HEK293T (cell line): Measurements from ENCODE around the gene USP32.
"Not testable (repeated sequence)": the region's sequence is repeated elsewhere in the genome, so short reads cannot be mapped to it uniquely, and the experiment has no call there.

ENCODE experiments used
- CTCF ChIA-PET: fragments of 350-600 bp; formaldehyde crosslinking; extraction: SDS; loops from one replicate; lab custom pipeline; 2021; ENCODE audit warnings: antibody characterized with exemption, inconsistent platforms; lab: Yijun Ruan, JAX
- POLR2A ChIA-PET: fragments of 350-600 bp; formaldehyde crosslinking; extraction: SDS; loops from one replicate; lab custom pipeline; 2020; ENCODE audit warnings: antibody characterized with exemption, inconsistent platforms; lab: Yijun Ruan, JAX
- DNase-seq: peaks from one replicate; pipeline ENCODE4 v3.0.0; 2012; ENCODE audit warnings: mixed read lengths; ENCODE audit errors: extremely low spot score
- ARNT ChIP-seq: fragments of 450-650 bp; IDR thresholded peaks from 2 replicates; pipeline ENCODE4 v1.6.1; 2017; ENCODE audit warnings: mild to moderate bottlenecking
- BHLHE40 ChIP-seq: fragments of 450-650 bp; IDR thresholded peaks from 2 replicates; pipeline ENCODE4 v1.6.1; 2016; ENCODE audit warnings: mild to moderate bottlenecking, moderate library complexity, borderline replicate concordance
- CTBP1 ChIP-seq: fragments of 450-650 bp; IDR thresholded peaks from 2 replicates; pipeline ENCODE4 v1.6.1; 2016; ENCODE audit warnings: borderline replicate concordance
- ELF4 ChIP-seq: fragments of 450-650 bp; IDR thresholded peaks from 2 replicates; pipeline ENCODE4 v1.6.1; 2017; ENCODE audit warnings: antibody characterized with exemption
- FOXA1 ChIP-seq: fragments of 450-650 bp; IDR thresholded peaks from 2 replicates; pipeline ENCODE4 v1.6.1; 2016; ENCODE audit warnings: mild to moderate bottlenecking
- FOXK2 ChIP-seq: fragments of 450-650 bp; IDR thresholded peaks from 2 replicates; pipeline ENCODE4 v1.6.1; 2016; ENCODE audit warnings: mild to moderate bottlenecking
- FOXM1 ChIP-seq: fragments of 450-650 bp; IDR thresholded peaks from 2 replicates; pipeline ENCODE4 v1.6.1; 2017; ENCODE audit warnings: mild to moderate bottlenecking, borderline replicate concordance
- HDGF ChIP-seq: fragments of 450-650 bp; IDR thresholded peaks from 2 replicates; pipeline ENCODE4 v1.6.1; 2017; ENCODE audit warnings: antibody characterized with exemption, borderline replicate concordance
- L3MBTL2 ChIP-seq: fragments of 450-650 bp; conservative IDR thresholded peaks from 2 replicates; pipeline ENCODE4 v1.6.1; 2016; ENCODE audit warnings: mild to moderate bottlenecking
- LEF1 ChIP-seq: fragments of 450-650 bp; IDR thresholded peaks from 2 replicates; pipeline ENCODE4 v1.6.1; 2017; ENCODE audit warnings: mild to moderate bottlenecking, borderline replicate concordance
- NFRKB ChIP-seq: fragments of 450-650 bp; IDR thresholded peaks from 2 replicates; pipeline ENCODE4 v1.6.1; 2016; ENCODE audit warnings: mild to moderate bottlenecking, moderate library complexity
- PKNOX1 ChIP-seq: fragments of 450-650 bp; IDR thresholded peaks from 2 replicates; pipeline ENCODE4 v1.6.1; 2016
- SP1 ChIP-seq: fragments of 450-650 bp; IDR thresholded peaks from 2 replicates; pipeline ENCODE4 v1.6.1; 2017
- SUZ12 ChIP-seq: fragments of 450-650 bp; IDR thresholded peaks from 2 replicates; pipeline ENCODE4 v1.6.1; 2016; ENCODE audit warnings: mild to moderate bottlenecking
- TARDBP ChIP-seq: fragments of 450-650 bp; IDR thresholded peaks from 2 replicates; pipeline ENCODE4 v1.6.1; 2016
- ZNF384 ChIP-seq: fragments of 450-650 bp; IDR thresholded peaks from 2 replicates; pipeline ENCODE4 v1.6.1; 2016

The USP32 gene

GRCh38 chr17:60392845-60393702 is 1.1 kb upstream of the USP32 start:
- ChIA-PET CTCF (no interaction called here), POLR2A (interaction anchor here (1.0 to 1.8 kb wide), 5 partner anchors 8 to 161 kb away, joined by 3 to 14 read pairs (median 7); no protein-coding TSS in a partner anchor)
- DNase-seq = no peak
- TF ChIP-seq L3MBTL2 = peak; percentile 88
- no peak for TF ChIP-seq SUZ12

- TF ChIP-seq HDGF (no peak), SUZ12 (no peak), PKNOX1 (no peak), FOXA1 (no peak), LEF1 (no peak), FOXM1 (no peak), ZNF384 (no peak)
- DNase-seq = no peak
- ChIA-PET POLR2A (interaction anchor here (0.5 to 1.8 kb wide), 14 partner anchors 9 to 247 kb away, joined by 3 to 14 read pairs (median 4); no protein-coding TSS in a partner anchor), CTCF (no interaction called here)
These were observed 377 bp downstream of the USP32 start for GRCh38 chr17:60391471-60392041.

GRCh38 chr17:60390925-60391470 is 935 bp downstream of the USP32 start:
- POLR2A ChIA-PET = interaction anchor here (0.6 to 1.8 kb wide), 5 partner anchors 10 to 247 kb away, joined by 3 to 14 read pairs (median 6); no protein-coding TSS in a partner anchor
- peak; percentile 31 for DNase-seq
- 0 out of 2 replicates have a peak, but pooled peaks have one; percentile 36 for TF ChIP-seq HDGF
- TF ChIP-seq FOXK2 = no peak
- CTCF ChIA-PET = interaction anchor here (0.6 kb wide), 1 partner anchor 203 kb away, joined by 3 read pairs; no protein-coding TSS in a partner anchor

GRCh38 chr17:60390186-60390585 is 1.7 kb downstream of the USP32 start:
- CTCF ChIA-PET = no interaction called here
- TF ChIP-seq SP1 = no peak
- peak; percentile 82 for TF ChIP-seq PKNOX1
- no peak for TF ChIP-seq BHLHE40
- TF ChIP-seq FOXM1 = no peak
- no peak for TF ChIP-seq ELF4
- TF ChIP-seq SUZ12 = no peak
- no peak for TF ChIP-seq FOXK2
- TF ChIP-seq ARNT = no peak
- DNase-seq = no peak
- POLR2A ChIA-PET = interaction anchor here (1.5 kb wide), 1 partner anchor 209 kb away, joined by 4 read pairs; the partner anchor contains the start of gene PPM1D

GRCh38 chr17:60388742-60389141 is 3.2 kb downstream of the USP32 start:
- TF ChIP-seq ZNF384 (no peak), FOXK2 (no peak), L3MBTL2 (no peak), HDGF (no peak), NFRKB (no peak), LEF1 (no peak), CTBP1 (no peak)
- DNase-seq = no peak
- ChIA-PET CTCF (no interaction called here), POLR2A (no interaction called here)

GRCh38 chr17:60387666-60388065 is 4.3 kb downstream of the USP32 start:
- no peak for DNase-seq
- no peak for TF ChIP-seq TARDBP
- ChIA-PET POLR2A (no interaction called here), CTCF (interaction anchor here (0.6 kb wide), 1 partner anchor 157 kb away, joined by 4 read pairs; no protein-coding TSS in a partner anchor)

- CTCF ChIA-PET = interaction anchor here (0.6 to 1.4 kb wide), 3 partner anchors 13 to 426 kb away, joined by 3 to 6 read pairs (median 3); no protein-coding TSS in a partner anchor
- TF ChIP-seq FOXA1 (no peak), ZNF384 (no peak), SP1 (no peak), SUZ12 (no peak), ARNT (no peak), BHLHE40 (no peak), HDGF (no peak), NFRKB (no peak), FOXK2 (no peak), FOXM1 (no peak), L3MBTL2 (no peak), PKNOX1 (no peak), TARDBP (no peak), LEF1 (no peak), ELF4 (no peak), CTBP1 (no peak)
- POLR2A ChIA-PET = no interaction called here
- DNase-seq = no peak
These were observed 5.5 kb downstream of the USP32 start for GRCh38 chr17:60386147-60387058.

- POLR2A ChIA-PET, DNase-seq: not testable (repeated sequence)
- CTCF ChIA-PET = interaction anchor here (0.6 to 1.4 kb wide), 2 partner anchors 11 to 765 kb away, joined by 3 to 6 read pairs; partner anchors contain the start of gene CLTC
These were observed 7.0 kb downstream of the USP32 start for GRCh38 chr17:60384921-60385320.
